Heart left ventricle (tissue), 13 donors: ENCODE results near the gene QSOX1.

ENCODE experiments used
- POLR2A ChIP-seq, 2 donors: fragments of 450-650 bp; IDR thresholded peaks; one replicate each; pipeline ENCODE4 v1.6.1; 2017; ENCODE audit warnings: antibody characterized with exemption in 2 of 2, mild to moderate bottlenecking in 2 of 2, moderate library complexity in 2 of 2
- TF ChIP-seq, protein P1 (sequence below), 12 donors: fragments of 200-600 bp; sonication (generic) in 4 of 12; IDR thresholded peaks; one replicate each; pipeline versions ENCODE4 v1.5.0 to v1.8.0; 2018 to 2022; ENCODE audit warnings: antibody characterized with exemption in 12 of 12, mild to moderate bottlenecking in 5 of 12
- donor health status: ischemic (EF 13 %, LVEDD 7.1; RV severe dilation, severe dysfunction).
- donor health status: DM: no; HTN: yes; CAD: no.
- donor health status: DM: no; HTN: no; CAD: no.
- donor health status: ischemic (EF 25% LVEDD 6.9; RV normal size, moderate dysfunction).
- donor health status: ischemic (EF 25% LVEDD 5.7; RV mildly dilated, moderate dysfunction).
- donor health status: ischemic (EF 35%, LVEDD 5.7; RV mildly dilated, moderate dysfunction).
- donor health status: nonischemic (EF 11% LVEDD 7.7; RV severe dilation, severe dysfunction).
- donor health status: DM: yes; HTN: yes; CAD: no.
- donor health status: PGD.
- donor health status: ischemic (EF 29% LVEDD 5.4; RV normal size, mild dysfunction).
- donor health status: nonischemic (EF 23%, LVEDD 6.1; RV moderate dilation, normal function).

DNA sequence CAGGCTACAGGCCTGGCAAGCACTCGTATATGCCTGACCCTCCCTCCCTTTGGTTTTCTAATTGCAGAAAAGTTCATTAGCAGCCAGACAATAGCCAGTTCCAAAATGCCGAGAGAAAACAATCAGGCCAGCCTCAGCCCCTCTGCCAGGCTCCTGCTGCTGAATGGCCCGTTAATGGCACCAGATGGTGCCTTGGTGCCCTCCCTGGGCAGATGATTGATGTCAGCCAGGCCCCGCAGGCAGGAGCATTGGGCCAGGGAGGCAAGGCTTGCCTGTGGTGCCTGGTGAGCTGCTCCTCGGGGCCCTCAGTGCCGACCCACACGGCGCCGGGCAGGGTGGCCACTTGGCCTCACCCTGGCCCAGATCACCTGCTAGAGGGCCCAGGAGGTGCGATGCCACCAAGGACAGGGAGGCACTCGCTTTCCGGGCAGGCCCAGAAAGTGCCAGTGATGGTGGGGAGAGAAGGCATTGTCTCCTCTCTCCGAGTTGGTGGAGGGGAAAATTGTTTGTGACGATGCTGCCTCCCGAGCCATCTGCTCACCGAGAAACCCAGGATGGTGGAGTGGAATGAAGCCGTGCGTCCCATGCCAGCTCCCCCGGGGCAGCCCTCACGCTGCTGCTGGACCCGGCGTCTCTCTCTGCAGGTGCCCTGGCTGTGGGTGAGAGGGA lies 28.1 kb downstream of the QSOX1 start:
- TF ChIP-seq POLR2A (IDR thresholded peaks at IDR 0.05): no peak
- TF ChIP-seq, protein P1, sequence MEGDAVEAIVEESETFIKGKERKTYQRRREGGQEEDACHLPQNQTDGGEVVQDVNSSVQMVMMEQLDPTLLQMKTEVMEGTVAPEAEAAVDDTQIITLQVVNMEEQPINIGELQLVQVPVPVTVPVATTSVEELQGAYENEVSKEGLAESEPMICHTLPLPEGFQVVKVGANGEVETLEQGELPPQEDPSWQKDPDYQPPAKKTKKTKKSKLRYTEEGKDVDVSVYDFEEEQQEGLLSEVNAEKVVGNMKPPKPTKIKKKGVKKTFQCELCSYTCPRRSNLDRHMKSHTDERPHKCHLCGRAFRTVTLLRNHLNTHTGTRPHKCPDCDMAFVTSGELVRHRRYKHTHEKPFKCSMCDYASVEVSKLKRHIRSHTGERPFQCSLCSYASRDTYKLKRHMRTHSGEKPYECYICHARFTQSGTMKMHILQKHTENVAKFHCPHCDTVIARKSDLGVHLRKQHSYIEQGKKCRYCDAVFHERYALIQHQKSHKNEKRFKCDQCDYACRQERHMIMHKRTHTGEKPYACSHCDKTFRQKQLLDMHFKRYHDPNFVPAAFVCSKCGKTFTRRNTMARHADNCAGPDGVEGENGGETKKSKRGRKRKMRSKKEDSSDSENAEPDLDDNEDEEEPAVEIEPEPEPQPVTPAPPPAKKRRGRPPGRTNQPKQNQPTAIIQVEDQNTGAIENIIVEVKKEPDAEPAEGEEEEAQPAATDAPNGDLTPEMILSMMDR (IDR thresholded peaks at IDR 0.05): no peak
